Endothelial cell of umbilical vein (primary cell): ENCODE measurements around the gene PKD1. TPM values are rescaled to one million over a fixed set of nuclear protein-coding genes. Genes with fewer than 3 reads are reported as not detected.

Source experiments
- BruUV-seq: library from RNA; stranded (reverse); fragments of 400-500 nt; replicated peaks from 2 replicates; lab custom pipeline; 2021; lab: Mats Ljungman, UMichigan
- CTCF ChIA-PET: fragments of 300-600, 350-600 bp; sonication (Branson Sonifier 250); formaldehyde crosslinking; loops from one replicate; lab custom pipeline; 2021; ENCODE audit warnings: antibody characterized with exemption, inconsistent platforms; lab: Charles Lee
- POLR2A ChIA-PET: fragments of 300-600, 350-600 bp; sonication (Branson Sonifier 250); formaldehyde crosslinking; loops from one replicate; lab custom pipeline; 2021; ENCODE audit warnings: antibody characterized with exemption, inconsistent platforms; lab: Charles Lee
- DNase-seq: peaks from one replicate; pipeline ENCODE4 v3.0.0-alpha.2; 2011; ENCODE audit warnings: low read depth, low spot score
- FAIRE-seq: peaks from 2 replicates; lab custom pipeline; 2011; peaks lifted over from hg19 to GRCh38; lab: Jason Lieb, UNC
- H2AFZ ChIP-seq: 2 replicates; pipeline ENCODE4 v1.6.0; 2012; ENCODE audit warnings: low read depth, low read length, control low read depth, inconsistent platforms
- H3K27ac ChIP-seq: 2 replicates; pipeline ENCODE4 v1.5.1; 2011; ENCODE audit warnings: low read depth, mild to moderate bottlenecking, control low read depth, low read length, moderate library complexity; ENCODE audit not compliant: insufficient read depth
- H3K27me3 ChIP-seq, 2 experiments: 2 replicates each; pipeline versions ENCODE4 v1.6.0 to v1.6.1; 2011; ENCODE audit warnings: low read length in 2 of 2, mixed read lengths in 1 of 2; ENCODE audit not compliant: control insufficient read depth in 2 of 2, insufficient read depth in 2 of 2
- H3K36me3 ChIP-seq, 2 experiments: 2 replicates in 1 of 2; 3 replicates in 1 of 2; pipeline ENCODE4 v1.5.1; 2011; ENCODE audit warnings: low read length in 2 of 2, mild to moderate bottlenecking in 1 of 2, moderate library complexity in 1 of 2; ENCODE audit not compliant: control insufficient read depth in 2 of 2, insufficient read depth in 2 of 2; ENCODE audit errors: extremely low read depth in 1 of 2
- H3K4me1 ChIP-seq: 3 replicates; pipeline ENCODE4 v1.5.1; 2011; ENCODE audit warnings: mild to moderate bottlenecking, low read length; ENCODE audit not compliant: control insufficient read depth, insufficient read depth; ENCODE audit errors: extremely low read depth
- H3K4me2 ChIP-seq: 2 replicates; pipeline ENCODE4 v1.6.1; 2011; ENCODE audit warnings: low read length, control low read depth, mixed read lengths; ENCODE audit not compliant: insufficient read depth
- H3K4me3 ChIP-seq, 3 experiments: fragments of 200-600 bp in 1 of 3; sonication (generic), shearing (Covaris generic) in 1 of 3; replicated peaks in 1 of 3; 2 replicates each; pipeline ENCODE4 v1.5.1; 2011 to 2016; ENCODE audit warnings: control low read depth in 3 of 3, low read length in 3 of 3, mild to moderate bottlenecking in 2 of 3, inconsistent platforms in 1 of 3, low read depth in 1 of 3, moderate library complexity in 1 of 3; ENCODE audit not compliant: insufficient read depth in 1 of 3
- H3K79me2 ChIP-seq: 2 replicates; pipeline ENCODE4 v1.6.0; 2012; ENCODE audit warnings: low read length, inconsistent platforms; ENCODE audit not compliant: control insufficient read depth, insufficient read depth
- H3K9ac ChIP-seq: replicated peaks from 2 replicates; pipeline ENCODE3; 2011; ENCODE audit warnings: low read length, control low read depth; ENCODE audit not compliant: insufficient read depth; ENCODE audit errors: extremely low read depth
- H3K9me1 ChIP-seq: replicated peaks from 3 replicates; pipeline ENCODE4 v1.6.0; 2011; ENCODE audit warnings: mild to moderate bottlenecking, low read length; ENCODE audit not compliant: control insufficient read depth, insufficient read depth; ENCODE audit errors: extremely low read depth
- H3K9me3 ChIP-seq: replicated peaks from 2 replicates; pipeline ENCODE4 v1.5.1; 2012; ENCODE audit warnings: low read length, inconsistent platforms; ENCODE audit not compliant: control insufficient read depth, insufficient read depth
- H4K20me1 ChIP-seq: replicated peaks from 2 replicates; pipeline ENCODE3; 2011; ENCODE audit warnings: mild to moderate bottlenecking, low read length; ENCODE audit not compliant: control insufficient read depth, insufficient read depth; ENCODE audit errors: extremely low read depth
- EZH2 ChIP-seq: IDR thresholded peaks from 2 replicates; pipeline ENCODE4 v1.6.1; 2012; ENCODE audit warnings: borderline replicate concordance, low read depth, mild to moderate bottlenecking, moderate library complexity, low read length, inconsistent platforms; ENCODE audit not compliant: severe bottlenecking
- FOS ChIP-seq: IDR thresholded peaks from 2 replicates; pipeline ENCODE4 v1.6.1; 2011; ENCODE audit warnings: mild to moderate bottlenecking, low read length, moderate library complexity, borderline replicate concordance; ENCODE audit not compliant: insufficient read depth
- GATA2 ChIP-seq: IDR thresholded peaks from 2 replicates; pipeline ENCODE4 v1.7.0; 2011; ENCODE audit warnings: low read depth, mild to moderate bottlenecking, moderate library complexity, mixed read lengths, low read length; ENCODE audit not compliant: insufficient read length, insufficient read depth
- JUN ChIP-seq: IDR thresholded peaks from 2 replicates; pipeline ENCODE4 v1.6.1; 2011; ENCODE audit warnings: borderline replicate concordance, low read depth; ENCODE audit not compliant: insufficient read length, insufficient read depth
- MYC ChIP-seq: IDR thresholded peaks from one replicate; pipeline ENCODE4 v1.6.1; 2011; ENCODE audit warnings: mild to moderate bottlenecking, low read depth, low read length
- POLR2A ChIP-seq: IDR thresholded peaks from 2 replicates; pipeline ENCODE4 v1.6.1; 2012; ENCODE audit warnings: low read depth, mild to moderate bottlenecking, control low read depth, low read length
- POLR2AphosphoS5 ChIP-seq: IDR thresholded peaks from 2 replicates; pipeline ENCODE4 v1.6.1; 2012; ENCODE audit warnings: low read depth, mild to moderate bottlenecking, control low read depth, low read length, moderate library complexity; ENCODE audit not compliant: insufficient read depth
- dilution Hi-C: fragments of 300-500 bp; cut with MboI; formaldehyde crosslinking; loops from one replicate; pipeline ENCODE4 v1.15.0; 2019; ENCODE audit warnings: low sequenced_read_pairs; ENCODE audit not compliant: extremely low pct_ligation_motif_present
- intact Hi-C: fragments of 100-400 bp; cut with micrococcal nuclease; formaldehyde crosslinking; loops from one replicate; pipeline ENCODE4 v1.10.0; 2022
- polyA plus RNA-seq, 4 experiments: library from polyadenylated mRNA; depleted of rRNA in 3 of 4; stranded (reverse) in 3 of 4; unstranded in 1 of 4; fragments of >200 nt; gene quantifications; 2 replicates each; pipeline versions ENCODE4 v1.2.1 to v1.2.3, GENCODE V29; 2011 to 2012; ENCODE audit warnings: missing spikeins in 1 of 4
- total RNA-seq: library from RNA; stranded (reverse); gene quantifications from 2 replicates; pipeline ENCODE4 v1.2.3, GENCODE V29; 2021
- TF ChIP-seq, protein P1 (sequence below), 2 donors: IDR thresholded peaks; 1 replicate in 1 of 2; 2 replicates in 1 of 2; pipeline ENCODE4 v1.5.1; 2011; ENCODE audit warnings: low read length in 2 of 2, mild to moderate bottlenecking in 2 of 2, moderate library complexity in 2 of 2, control low read depth in 1 of 2, inconsistent platforms in 1 of 2, low read depth in 1 of 2; ENCODE audit not compliant: insufficient read depth in 1 of 2; ENCODE audit errors: extremely low read depth in 1 of 2
- TF ChIP-seq, protein P2 (sequence below): IDR thresholded peaks from 2 replicates; pipeline ENCODE4 v1.6.1; 2011; ENCODE audit not compliant: insufficient read depth, insufficient read length

PKD1 gene
- total and polyA plus RNA-seq, 2 donors (not counting 3 experiments of a cell fraction or from before 2014, with no cell fraction given) = 52.5 to 102 TPM

DNA sequence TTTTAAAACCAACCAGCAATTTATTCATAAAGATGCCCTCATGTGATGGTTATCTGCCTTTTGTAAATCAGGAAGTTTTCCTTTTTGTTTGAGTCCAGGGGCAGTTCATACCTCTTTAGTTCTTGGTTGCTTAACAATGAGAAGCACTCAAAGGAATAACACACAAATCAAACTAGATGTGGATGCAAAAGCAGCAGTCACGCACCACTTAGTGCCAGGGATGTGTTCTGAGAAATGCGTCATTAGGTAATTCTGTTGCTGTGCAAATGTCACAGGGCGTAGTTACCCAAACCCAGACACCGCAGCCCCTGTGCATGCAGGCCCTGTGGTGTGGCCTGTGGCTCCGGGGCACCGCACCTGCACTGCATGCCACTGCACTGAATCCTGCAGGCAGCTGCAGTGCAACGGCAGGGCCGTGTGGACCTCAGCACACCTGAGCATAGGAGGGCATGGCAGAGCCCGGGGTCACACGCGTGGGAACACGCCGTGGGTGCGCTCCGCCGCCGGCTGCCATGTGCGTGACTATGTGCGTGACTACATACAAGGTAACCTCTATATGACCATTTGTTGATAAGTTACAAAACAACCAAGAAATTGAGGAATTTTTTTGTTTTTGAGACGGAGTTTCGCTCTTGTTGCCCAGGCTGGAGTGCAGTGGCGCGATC is 39.6 kb downstream of the PKD1 start:
- Histone ChIP-seq H3K9ac (no peak overlapping the region), H3K27me3 (no peaks in the 10 kb centered on the region), H3K27ac (no peak overlapping the region), H3K79me2 (no peaks in the 10 kb centered on the region), H3K9me3 (no peaks in the 10 kb centered on the region), H3K4me1 (peaks cover 5% of the 10 kb centered on the region), H3K9me1 (no peaks in the 10 kb centered on the region), H3K4me2 (no peak overlapping the region), H2AFZ (no peak overlapping the region), H3K36me3 (peaks cover 6 to 14% of the 10 kb centered on the region in 2 experiments), H4K20me1 (no peaks in the 10 kb centered on the region), H3K4me3 (no peak overlapping the region)
- ChIA-PET CTCF (no interaction called here), POLR2A (no interaction called here)
- dilution Hi-C loops (no loop called here), intact Hi-C loops (no loop called here)
- TF ChIP-seq MYC = no peak
- TF ChIP-seq, protein P1, sequence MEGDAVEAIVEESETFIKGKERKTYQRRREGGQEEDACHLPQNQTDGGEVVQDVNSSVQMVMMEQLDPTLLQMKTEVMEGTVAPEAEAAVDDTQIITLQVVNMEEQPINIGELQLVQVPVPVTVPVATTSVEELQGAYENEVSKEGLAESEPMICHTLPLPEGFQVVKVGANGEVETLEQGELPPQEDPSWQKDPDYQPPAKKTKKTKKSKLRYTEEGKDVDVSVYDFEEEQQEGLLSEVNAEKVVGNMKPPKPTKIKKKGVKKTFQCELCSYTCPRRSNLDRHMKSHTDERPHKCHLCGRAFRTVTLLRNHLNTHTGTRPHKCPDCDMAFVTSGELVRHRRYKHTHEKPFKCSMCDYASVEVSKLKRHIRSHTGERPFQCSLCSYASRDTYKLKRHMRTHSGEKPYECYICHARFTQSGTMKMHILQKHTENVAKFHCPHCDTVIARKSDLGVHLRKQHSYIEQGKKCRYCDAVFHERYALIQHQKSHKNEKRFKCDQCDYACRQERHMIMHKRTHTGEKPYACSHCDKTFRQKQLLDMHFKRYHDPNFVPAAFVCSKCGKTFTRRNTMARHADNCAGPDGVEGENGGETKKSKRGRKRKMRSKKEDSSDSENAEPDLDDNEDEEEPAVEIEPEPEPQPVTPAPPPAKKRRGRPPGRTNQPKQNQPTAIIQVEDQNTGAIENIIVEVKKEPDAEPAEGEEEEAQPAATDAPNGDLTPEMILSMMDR (IDR thresholded peaks at IDR 0.05; ENCODE audit: extremely low read depth in 1 of 2, insufficient read depth in 1 of 2, low read depth in 1 of 2, low read length in 2 of 2) = no peak
- TF ChIP-seq JUN = no peak
- no peak for TF ChIP-seq POLR2AphosphoS5
- TF ChIP-seq, protein P2, sequence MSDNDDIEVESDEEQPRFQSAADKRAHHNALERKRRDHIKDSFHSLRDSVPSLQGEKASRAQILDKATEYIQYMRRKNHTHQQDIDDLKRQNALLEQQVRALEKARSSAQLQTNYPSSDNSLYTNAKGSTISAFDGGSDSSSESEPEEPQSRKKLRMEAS = no peak
- no peak for TF ChIP-seq POLR2A
- TF ChIP-seq EZH2 = no peak
- TF ChIP-seq GATA2 = no peak
- no peak for TF ChIP-seq FOS
- DNase-seq (no peak), FAIRE-seq (no peak)
- no TSS peak for BruUV-seq
